CD4-positive, alpha-beta T cell treated with Interleukin-17A for 4 hours (primary cell): ENCODE data around the gene PLEKHA5.

Source experiments
- DNase-seq: peaks from one replicate; pipeline ENCODE4 v3.0.0-alpha.2; 2020; ENCODE audit warnings: mixed read lengths

PLEKHA5 gene

GRCh38 chr12:19234981-19235871 lies 105.7 kb downstream of the PLEKHA5 start:
- no peak for DNase-seq

DNA sequence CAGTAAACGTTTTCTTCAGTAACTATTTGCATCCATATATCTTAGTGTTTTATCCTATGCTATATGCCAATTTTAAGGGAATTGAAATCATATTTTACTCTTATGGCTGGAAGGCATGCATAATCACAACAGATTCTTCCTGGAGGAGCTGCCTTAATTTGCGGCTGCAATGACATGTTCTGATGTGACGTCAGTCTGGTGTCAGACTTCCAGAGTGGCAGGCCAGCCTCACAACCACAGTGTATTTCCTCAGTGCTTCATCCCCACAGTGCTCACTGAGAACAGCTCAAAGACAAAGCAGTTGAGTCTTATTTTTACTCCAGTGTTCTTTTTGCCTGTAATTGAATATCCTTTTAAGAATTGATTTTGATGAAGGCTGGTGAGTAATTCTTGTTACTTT lies 107.1 kb downstream of the PLEKHA5 start:
- DNase-seq: no peak

GRCh38 chr12:19238540-19238939 lies 109.0 kb downstream of the PLEKHA5 start:
- DNase-seq: no peak

DNA sequence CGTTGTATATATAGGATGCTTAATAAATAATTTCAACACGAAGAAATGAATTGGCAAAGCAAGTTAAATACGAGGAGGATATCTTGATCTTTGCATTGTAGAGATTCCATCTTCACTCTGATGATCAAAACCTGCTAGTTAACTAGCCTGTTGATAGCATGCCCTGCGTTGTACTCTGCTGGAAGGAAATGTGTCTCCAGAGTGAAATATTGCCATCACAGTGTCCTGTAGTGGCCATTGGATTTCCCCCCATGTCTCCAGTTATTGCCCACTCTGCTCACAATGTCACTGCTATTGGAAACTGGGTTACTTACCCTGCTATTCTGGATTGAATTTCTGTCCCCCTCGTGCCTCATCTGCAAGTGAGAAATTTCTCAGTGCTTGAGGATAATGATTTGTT lies 109.6 kb downstream of the PLEKHA5 start:
- no peak for DNase-seq

DNA sequence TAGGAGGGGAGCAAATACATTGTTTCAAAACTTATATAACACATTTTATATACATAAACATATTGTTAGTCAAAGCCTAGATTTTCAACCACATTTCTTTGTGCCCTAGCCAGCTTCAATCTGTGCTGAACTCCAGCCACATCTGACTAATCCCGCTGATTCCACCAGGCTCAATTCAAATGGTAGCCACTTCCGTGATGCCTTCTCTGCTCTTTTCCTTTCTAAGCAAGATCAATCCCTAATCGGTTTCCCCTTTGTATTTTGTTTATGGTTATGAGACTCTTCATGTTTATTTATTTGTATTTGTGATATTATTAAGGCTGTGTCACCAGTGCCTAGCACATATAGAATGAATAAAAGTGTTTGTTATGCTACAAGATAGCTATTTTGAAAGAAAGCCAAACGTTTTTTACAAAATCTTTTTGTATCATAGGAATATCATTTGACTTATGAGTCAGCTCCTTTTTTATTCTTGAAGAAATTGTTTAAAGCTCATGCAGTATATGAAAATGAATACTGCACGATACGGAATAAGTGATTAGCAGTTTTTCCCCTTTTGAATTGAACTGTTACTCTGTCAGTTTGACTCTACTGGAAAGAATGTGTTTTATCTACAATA lies 110.2 kb downstream of the PLEKHA5 start:
- DNase-seq: no peak

DNA sequence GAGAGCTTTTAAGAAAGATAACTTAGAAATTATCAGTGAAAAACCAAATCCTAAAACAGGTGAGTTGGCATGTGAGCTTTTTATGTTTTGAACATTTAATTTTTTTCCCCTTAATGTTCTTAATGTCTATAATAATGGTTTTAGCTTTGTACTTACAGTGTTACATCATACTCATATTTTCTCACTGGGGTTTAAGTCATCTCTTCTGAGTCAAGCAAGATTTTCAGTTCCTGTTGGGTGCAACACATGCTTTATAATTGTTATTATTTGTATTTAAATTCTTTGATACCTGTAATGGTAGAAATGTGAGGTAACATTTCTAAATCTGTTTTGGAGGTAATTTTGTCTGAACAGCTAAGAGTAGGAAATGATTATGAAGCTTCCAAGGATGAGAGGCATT lies 113.0 kb downstream of the PLEKHA5 start:
- no peak for DNase-seq

GRCh38 chr12:19243551-19243950 lies 114.0 kb downstream of the PLEKHA5 start:
- DNase-seq: no peak

DNA sequence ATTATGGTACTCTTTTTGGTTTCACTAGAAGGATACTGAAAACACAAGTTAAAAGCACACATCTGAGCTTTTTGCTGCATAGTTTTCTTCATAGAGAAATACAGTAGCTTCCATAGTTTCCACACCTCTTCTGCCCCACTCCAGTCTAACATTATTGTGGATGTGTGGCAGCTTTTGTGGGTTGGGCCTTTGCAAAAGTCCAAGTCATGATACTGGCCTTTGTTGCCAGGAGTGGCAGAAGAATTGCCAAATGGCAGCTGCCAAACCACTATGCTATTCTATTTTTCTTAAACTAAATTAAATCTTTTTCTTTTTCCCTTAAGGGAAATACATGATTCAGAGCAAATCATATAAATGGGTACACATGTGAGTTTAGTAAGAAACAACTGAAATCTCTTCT lies 114.8 kb downstream of the PLEKHA5 start:
- no peak for DNase-seq

DNA sequence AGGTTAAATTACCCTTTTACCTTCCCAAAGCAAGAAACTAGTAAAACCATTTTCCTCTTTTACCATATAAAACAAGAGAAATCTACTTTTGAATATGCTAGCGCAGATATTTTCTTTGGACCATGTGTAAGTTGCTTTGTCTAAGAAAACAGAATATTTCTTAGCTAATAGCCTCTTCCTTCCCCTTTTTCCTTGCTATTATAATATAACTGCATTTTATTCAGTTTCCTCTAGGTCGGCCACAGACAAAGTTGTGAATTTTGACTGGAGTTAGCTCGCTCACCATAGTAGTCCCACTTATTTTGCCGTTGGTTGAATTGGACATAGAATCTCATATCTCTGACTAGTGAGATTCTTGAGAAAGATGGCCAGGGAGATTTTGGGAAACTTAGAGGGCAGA lies 115.6 kb downstream of the PLEKHA5 start:
- no peak for DNase-seq

DNA sequence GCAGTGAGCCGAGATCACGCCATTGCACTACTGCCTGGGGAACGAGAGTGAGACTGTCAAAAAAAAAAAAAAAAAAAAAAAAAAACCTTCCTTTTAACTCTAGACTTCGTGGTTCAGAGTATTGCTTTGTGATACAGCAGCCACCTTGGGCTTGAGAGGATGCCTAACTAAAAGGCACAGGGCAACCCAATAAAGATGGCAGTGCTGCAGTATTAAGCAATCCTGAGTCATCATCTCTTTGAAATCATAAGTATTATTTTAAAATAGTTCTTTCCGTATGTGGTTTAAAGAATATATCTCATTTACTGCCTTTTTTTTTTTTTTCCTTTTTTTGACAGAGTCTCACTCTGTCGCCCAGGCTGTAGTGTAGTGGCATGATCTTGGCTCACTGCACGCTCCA lies 116.1 kb downstream of the PLEKHA5 start:
- no peak for DNase-seq

DNA sequence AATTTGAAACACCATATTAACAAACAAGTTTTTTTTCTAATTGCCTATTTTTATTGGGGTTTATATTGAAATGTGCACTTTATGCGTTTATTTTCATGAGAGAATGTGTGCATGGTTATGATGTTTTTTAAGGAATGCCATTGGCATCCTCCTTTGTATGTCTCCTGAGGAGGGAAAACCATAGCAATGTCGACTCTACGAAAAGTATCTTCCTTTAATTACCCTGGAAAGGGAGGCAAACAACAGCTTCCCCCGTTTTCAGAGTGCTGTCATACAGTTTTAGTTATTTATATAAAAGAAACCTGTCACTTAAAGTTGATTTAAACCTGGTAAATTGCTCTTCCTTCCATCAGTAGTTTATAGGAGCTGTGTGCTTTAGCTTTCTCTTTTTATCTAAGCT lies 117.4 kb downstream of the PLEKHA5 start:
- DNase-seq: no peak

- DNase-seq: no peak
Measured at GRCh38 chr12:19248929-19249602, 119.5 kb downstream of the PLEKHA5 start.

DNA sequence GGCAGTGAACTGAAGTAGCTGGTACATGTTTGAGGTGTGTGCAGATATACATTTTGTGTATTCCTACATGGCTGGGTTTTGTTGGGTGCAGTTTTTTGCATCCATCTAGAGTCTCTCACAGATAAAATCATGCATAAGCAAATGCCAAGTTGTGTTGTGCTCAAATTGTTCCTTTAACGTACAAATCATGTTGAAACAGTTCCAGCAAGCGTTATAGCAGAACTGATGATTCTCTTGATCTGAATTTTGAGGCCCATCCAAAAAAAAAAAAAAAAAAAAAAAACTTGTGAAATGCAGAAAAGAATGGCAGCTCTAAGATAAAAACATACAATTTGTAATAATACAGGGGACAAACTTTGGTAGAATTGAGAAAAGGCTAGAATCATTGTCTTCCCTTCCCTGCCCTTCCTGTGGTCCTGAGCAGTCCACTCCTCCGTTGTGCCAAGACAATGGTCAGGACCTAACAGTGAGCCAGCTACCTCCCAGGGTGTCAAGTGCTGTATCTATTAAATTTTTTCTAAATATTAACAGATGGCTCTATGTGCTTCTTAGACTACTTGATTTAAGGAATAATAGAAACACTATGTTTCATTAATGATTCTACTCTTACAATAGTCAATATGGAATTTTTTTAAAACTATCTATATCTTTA lies 122.1 kb downstream of the PLEKHA5 start:
- DNase-seq: no peak

- no peak for DNase-seq
Measured at GRCh38 chr12:19260135-19260534, 130.6 kb downstream of the PLEKHA5 start.

- DNase-seq: no peak
Measured at GRCh38 chr12:19261773-19262172, 132.2 kb downstream of the PLEKHA5 start.

DNA sequence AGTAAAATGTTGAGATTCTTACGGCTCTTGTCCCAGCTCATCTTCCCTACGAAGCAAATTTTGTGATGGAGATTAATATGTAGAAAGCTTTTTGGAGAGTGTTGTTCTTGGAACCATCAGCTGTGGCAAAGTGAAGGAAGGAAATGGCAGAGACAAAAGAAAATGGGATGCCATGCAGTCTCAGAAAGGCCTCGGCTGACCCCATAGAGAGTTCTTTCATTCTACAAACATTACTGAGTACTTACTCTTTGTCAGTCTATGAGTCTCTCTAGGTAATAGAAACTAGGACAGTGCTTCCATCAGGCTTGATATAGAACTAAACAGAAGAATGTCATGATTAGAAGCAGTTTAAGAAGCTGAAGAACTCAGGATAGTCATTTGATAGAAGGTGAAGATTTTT lies 134.1 kb downstream of the PLEKHA5 start:
- DNase-seq: no peak

DNA sequence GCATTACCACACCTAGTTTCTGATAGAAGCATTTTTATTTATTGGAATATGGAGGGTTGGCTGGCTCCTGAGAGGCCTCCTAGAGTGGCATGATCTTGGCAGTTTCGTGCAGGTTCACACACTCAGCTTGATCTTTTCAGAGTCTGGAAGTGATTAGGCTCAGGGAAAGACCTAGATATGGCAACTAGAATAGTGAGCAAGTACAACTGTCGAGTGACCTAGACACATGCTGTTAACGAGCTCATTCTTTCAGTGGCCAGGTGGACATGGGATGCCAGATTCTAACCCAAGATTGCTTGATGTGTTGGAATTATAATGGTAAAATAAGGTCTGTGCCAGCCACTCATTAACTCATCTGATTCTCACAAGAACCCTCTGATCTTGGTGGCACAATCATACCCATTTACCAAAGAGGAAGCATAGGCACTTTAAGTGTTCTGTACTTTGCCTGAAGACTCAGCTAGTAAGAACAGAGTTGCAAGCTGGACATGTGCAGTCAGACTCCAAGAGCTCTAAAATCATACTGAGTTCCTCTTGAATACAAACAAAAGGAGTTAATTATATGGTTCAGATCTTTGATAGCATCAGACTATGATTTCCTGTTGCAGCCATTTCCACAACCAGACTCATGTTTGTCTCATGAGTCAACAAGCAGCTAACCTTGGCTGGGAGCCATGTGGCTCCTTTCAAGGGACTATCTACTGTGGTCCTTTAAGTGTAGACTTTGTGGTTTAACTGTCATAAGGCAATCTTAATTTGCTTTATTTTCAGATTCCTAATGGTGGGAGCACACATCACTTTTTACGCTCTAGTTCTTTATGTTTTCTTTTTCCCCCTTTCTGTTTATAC lies 144.2 kb downstream of the PLEKHA5 start:
- DNase-seq: peak; percentile 75

GRCh38 chr12:19276767-19277166 lies 147.2 kb downstream of the PLEKHA5 start:
- DNase-seq: no peak

DNA sequence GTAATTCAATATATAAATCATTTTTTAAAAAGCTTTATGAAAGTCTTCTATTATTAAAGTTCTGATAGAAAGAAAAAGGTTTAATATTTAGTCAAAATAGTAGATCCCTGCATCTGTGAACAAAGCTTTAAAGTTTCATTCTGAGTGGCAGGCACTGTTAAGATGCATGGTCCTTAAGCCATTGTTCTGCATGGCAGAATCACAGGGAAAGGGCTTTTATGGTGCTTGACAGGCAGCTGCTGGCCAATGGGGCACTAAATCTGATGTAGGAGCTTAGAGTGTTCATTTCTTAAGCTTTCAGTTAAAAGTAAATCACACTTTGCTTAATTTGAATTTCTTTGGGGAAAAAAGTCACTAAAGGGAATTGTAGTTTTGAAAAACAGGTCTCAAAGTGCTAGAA lies 148.2 kb downstream of the PLEKHA5 start:
- DNase-seq: no peak

- no peak for DNase-seq
Measured at GRCh38 chr12:19278407-19278806, 148.9 kb downstream of the PLEKHA5 start.

DNA sequence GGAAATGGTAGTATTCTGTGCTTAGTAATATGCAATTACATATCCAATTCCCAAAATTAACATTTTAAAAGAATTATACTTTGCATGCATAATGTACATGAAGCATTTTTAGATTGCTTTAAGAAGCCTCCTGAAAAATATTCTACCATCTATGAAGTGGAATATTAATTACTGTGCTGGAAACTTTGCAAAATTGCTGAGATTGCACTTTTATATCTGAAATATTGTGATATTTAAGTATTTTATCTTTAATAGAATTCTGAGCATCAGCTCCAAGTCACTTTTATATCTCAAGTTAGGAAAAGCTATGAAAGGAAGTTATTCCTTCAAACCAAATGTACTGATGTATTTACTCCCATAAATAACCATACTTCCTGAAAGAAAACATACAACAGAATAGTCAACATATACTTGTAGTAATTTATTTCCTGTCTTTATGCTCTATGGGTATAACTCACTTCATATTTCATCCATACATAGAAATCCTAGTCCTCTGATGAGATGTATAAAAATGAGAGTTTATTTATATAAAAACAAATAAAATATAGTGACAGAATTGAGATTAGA lies 152.7 kb downstream of the PLEKHA5 start:
- DNase-seq: no peak

DNA sequence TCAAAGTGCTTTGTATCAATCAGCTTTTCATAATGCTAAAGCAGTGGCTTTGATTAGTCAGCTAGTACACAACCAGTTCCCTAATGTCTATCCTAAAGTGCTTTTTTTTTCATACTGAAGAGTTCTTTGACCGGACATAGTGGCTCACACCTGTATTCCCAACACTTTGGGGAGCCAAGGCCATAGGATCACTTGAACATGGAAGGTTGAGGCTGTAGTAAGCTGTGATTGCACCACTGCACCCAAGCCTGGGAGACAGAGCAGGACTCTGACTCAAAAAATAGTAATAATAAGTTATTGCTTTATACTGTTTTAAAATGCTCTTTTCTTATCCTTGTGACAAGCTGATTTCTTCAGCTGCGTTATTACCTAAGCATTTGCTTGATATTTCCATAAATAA lies 155.1 kb downstream of the PLEKHA5 start:
- DNase-seq: no peak
